ENCODE results near the gene ZNF398.

Gene ZNF398

GRCh38 chr7:149172534-149172920 is 25.3 kb downstream of the ZNF398 start:
- TF ChIP-seq CTCF (IDR thresholded peaks at IDR 0.05; ENCODE audit: low read length): no peak
- TF ChIP-seq EZH2 (IDR thresholded peaks at IDR 0.05; ENCODE audit: borderline replicate concordance, low read length): no peak
- no peak overlapping the region for H2AFZ ChIP-seq (ENCODE audit: low read length)
- H3K9me3 ChIP-seq (ENCODE audit: low read length): no peaks in the 10 kb centered on the region
- H3K4me1 ChIP-seq (ENCODE audit: insufficient read depth, low read length, severe bottlenecking): no peaks in the 10 kb centered on the region
- H3K27me3 ChIP-seq (ENCODE audit: insufficient read depth, low read length): no peaks in the 10 kb centered on the region
- H3K4me3 ChIP-seq (ENCODE audit: low read depth, low read length, poor library complexity, severe bottlenecking): no peak overlapping the region
- H3K27ac ChIP-seq (ENCODE audit: low read depth, low read length, poor library complexity, severe bottlenecking): no peak overlapping the region
- H3K79me2 ChIP-seq (ENCODE audit: insufficient read depth, low read length): no peaks in the 10 kb centered on the region
- peaks cover 84% of the 10 kb centered on the region for H3K36me3 ChIP-seq (ENCODE audit: insufficient read depth, low read length)
- no peaks in the 10 kb centered on the region for H4K20me1 ChIP-seq (ENCODE audit: insufficient read depth, low read length)
- H3K9ac ChIP-seq (ENCODE audit: low read length): no peak overlapping the region
- no peak overlapping the region for H3K4me2 ChIP-seq (ENCODE audit: low read length)
- H3F3A ChIP-seq (ENCODE audit: insufficient read depth, low read length): no peaks in the 10 kb centered on the region
- no peaks in the 10 kb centered on the region for H3K9me2 ChIP-seq (ENCODE audit: low read depth, low read length)

GRCh38 chr7:149175150-149175549 is 27.9 kb downstream of the ZNF398 start:
- no peaks in the 10 kb centered on the region for H3K79me2 ChIP-seq (ENCODE audit: insufficient read depth, low read length)
- no peaks in the 10 kb centered on the region for H3K9me3 ChIP-seq (ENCODE audit: low read length)
- no peak overlapping the region for H2AFZ ChIP-seq (ENCODE audit: low read length)
- no peak overlapping the region for H3K4me2 ChIP-seq (ENCODE audit: low read length)
- no peaks in the 10 kb centered on the region for H3K4me1 ChIP-seq (ENCODE audit: insufficient read depth, low read length, severe bottlenecking)
- no peak overlapping the region for H3K9ac ChIP-seq (ENCODE audit: low read length)
- no peak for TF ChIP-seq CTCF (IDR thresholded peaks at IDR 0.05; ENCODE audit: low read length)
- TF ChIP-seq EZH2 (IDR thresholded peaks at IDR 0.05; ENCODE audit: borderline replicate concordance, low read length): no peak
- no peaks in the 10 kb centered on the region for H3F3A ChIP-seq (ENCODE audit: insufficient read depth, low read length)
- no peak overlapping the region for H3K27ac ChIP-seq (ENCODE audit: low read depth, low read length, poor library complexity, severe bottlenecking)
- H3K27me3 ChIP-seq (ENCODE audit: insufficient read depth, low read length): no peaks in the 10 kb centered on the region
- no peaks in the 10 kb centered on the region for H4K20me1 ChIP-seq (ENCODE audit: insufficient read depth, low read length)
- no peak overlapping the region for H3K4me3 ChIP-seq (ENCODE audit: low read depth, low read length, poor library complexity, severe bottlenecking)
- H3K9me2 ChIP-seq (ENCODE audit: low read depth, low read length): no peaks in the 10 kb centered on the region
- H3K36me3 ChIP-seq (ENCODE audit: insufficient read depth, low read length): peaks cover 81% of the 10 kb centered on the region

GRCh38 chr7:149179241-149179640 is 32.0 kb downstream of the ZNF398 start:
- H3K4me1 ChIP-seq (ENCODE audit: insufficient read depth, low read length, severe bottlenecking): no peaks in the 10 kb centered on the region
- peaks cover 74% of the 10 kb centered on the region for H3K36me3 ChIP-seq (ENCODE audit: insufficient read depth, low read length)
- no peak overlapping the region for H3K9ac ChIP-seq (ENCODE audit: low read length)
- H3K4me2 ChIP-seq (ENCODE audit: low read length): no peak overlapping the region
- H3F3A ChIP-seq (ENCODE audit: insufficient read depth, low read length): no peaks in the 10 kb centered on the region
- no peaks in the 10 kb centered on the region for H4K20me1 ChIP-seq (ENCODE audit: insufficient read depth, low read length)
- no peak overlapping the region for H3K27ac ChIP-seq (ENCODE audit: low read depth, low read length, poor library complexity, severe bottlenecking)
- H2AFZ ChIP-seq (ENCODE audit: low read length): no peak overlapping the region
- H3K79me2 ChIP-seq (ENCODE audit: insufficient read depth, low read length): no peaks in the 10 kb centered on the region
- no peaks in the 10 kb centered on the region for H3K9me3 ChIP-seq (ENCODE audit: low read length)
- H3K9me2 ChIP-seq (ENCODE audit: low read depth, low read length): no peaks in the 10 kb centered on the region
- H3K4me3 ChIP-seq (ENCODE audit: low read depth, low read length, poor library complexity, severe bottlenecking): no peak overlapping the region
- no peaks in the 10 kb centered on the region for H3K27me3 ChIP-seq (ENCODE audit: insufficient read depth, low read length)
- TF ChIP-seq CTCF (IDR thresholded peaks at IDR 0.05; ENCODE audit: low read length) (no peak), EZH2 (IDR thresholded peaks at IDR 0.05; ENCODE audit: borderline replicate concordance, low read length) (no peak)
